ENCODE results near the gene DOP1A. TPM values are rescaled to one million over a fixed set of nuclear protein-coding genes. Genes with fewer than 3 reads are reported as not detected.
A peak's percentile ranks its signal among the peaks of the same experiment; 100 is the strongest.

DOP1A gene
- total RNA-seq, 1 experiment from 2014 or later, result 5.5 TPM

DNA sequence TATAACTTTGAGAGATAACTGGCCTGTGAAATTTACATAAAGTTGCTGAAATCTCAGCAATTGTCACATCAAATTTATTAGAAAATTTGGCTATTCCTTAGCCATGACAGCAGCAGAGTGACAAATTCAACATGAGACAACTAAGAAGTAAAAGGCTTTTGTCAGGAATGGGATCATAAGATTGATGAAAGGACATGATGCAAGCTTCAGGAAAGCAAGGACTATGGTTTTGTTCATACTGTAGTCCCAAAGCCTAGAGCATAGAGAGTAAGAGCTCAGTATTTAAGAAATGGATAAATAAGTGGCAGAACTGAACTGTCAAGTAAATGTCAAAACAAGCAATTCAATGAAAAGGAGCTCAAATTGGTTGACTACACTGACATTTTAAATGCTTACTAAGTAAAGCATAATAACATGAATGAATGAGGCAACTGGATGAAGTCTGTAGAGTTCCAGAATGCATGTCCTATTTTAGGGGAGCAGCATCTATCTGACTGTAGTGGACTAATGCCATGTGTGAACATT is 113.0 kb downstream of the DOP1A start:
- Histone ChIP-seq H3K4me2 (ENCODE audit: low read length) (no peak overlapping the region), H3F3A (ENCODE audit: low read length, unreplicated experiment) (peaks cover 5% of the 10 kb centered on the region), H3K4me3 (ENCODE audit: low read length) (no peak overlapping the region), H3K79me2 (ENCODE audit: low read length) (no peaks in the 10 kb centered on the region; the same call in 1 of the 2 replicates), H4K20me1 (ENCODE audit: low read length) (no peaks in the 10 kb centered on the region), H3K9me3 (ENCODE audit: low read length) (no peaks in the 10 kb centered on the region), H3K27ac (ENCODE audit: low read length) (no peak overlapping the region), H3K27me3 (ENCODE audit: low read length) (no peaks in the 10 kb centered on the region), H3K9ac (ENCODE audit: low read length) (no peak overlapping the region), H3K36me3 (ENCODE audit: low read depth, low read length) (peaks cover 32% of the 10 kb centered on the region), H3K9me2 (replicated peaks; ENCODE audit: low read length) (no peaks in the 10 kb centered on the region), H3K4me1 (ENCODE audit: insufficient read depth, low read length) (peaks cover 28% of the 10 kb centered on the region), H2AFZ (ENCODE audit: low read length) (no peak overlapping the region)
- ChIA-PET POLR2A (ENCODE audit: unreplicated experiment) (no interaction called here), CTCF (no interaction called here)
- TF ChIP-seq EZH2phosphoT487 (IDR thresholded peaks at IDR 0.05; ENCODE audit: borderline replicate concordance, low read length), result no peak
- TF ChIP-seq EZH2 (IDR thresholded peaks at IDR 0.05; ENCODE audit: low read length, unreplicated experiment), result no peak
- TF ChIP-seq CTCF (conservative IDR thresholded peaks at IDR 0.05; ENCODE audit: low read depth, low read length), result no peak
- intact Hi-C loops (cut with micrococcal nuclease), result no loop called here
- no TSS peak for BruUV-seq (replicated peaks)
- ATAC-seq (no peak), DNase-seq (no peak)

DNA sequence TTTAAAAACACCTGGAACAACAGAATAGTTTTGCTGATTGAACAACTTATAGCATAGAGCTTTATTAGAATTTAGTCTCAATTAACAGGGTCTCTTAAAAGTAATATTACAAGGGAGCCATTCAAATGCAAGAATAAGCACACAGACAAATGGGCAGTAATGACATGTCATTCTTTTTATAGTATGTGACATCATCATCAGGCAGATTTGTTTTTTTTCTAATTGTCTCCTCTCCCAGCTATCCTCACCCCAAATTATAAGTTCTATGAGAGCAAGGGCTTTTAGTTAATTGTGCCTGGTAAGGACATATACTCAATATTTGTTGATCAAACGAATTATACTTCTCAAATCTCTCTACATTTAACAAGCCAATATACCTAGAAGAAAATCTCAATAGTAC is 114.6 kb downstream of the DOP1A start:
- no peak for TF ChIP-seq EZH2phosphoT487 (IDR thresholded peaks at IDR 0.05; ENCODE audit: borderline replicate concordance, low read length)
- TF ChIP-seq EZH2 (IDR thresholded peaks at IDR 0.05; ENCODE audit: low read length, unreplicated experiment), result no peak
- TF ChIP-seq CTCF (conservative IDR thresholded peaks at IDR 0.05; ENCODE audit: low read depth, low read length), result no peak
- no peak for DNase-seq
- Histone ChIP-seq H3K9me3 (ENCODE audit: low read length) (no peaks in the 10 kb centered on the region), H3K9ac (ENCODE audit: low read length) (no peak overlapping the region), H3K36me3 (ENCODE audit: low read depth, low read length) (peaks cover 34% of the 10 kb centered on the region), H3K9me2 (replicated peaks; ENCODE audit: low read length) (no peaks in the 10 kb centered on the region), H3K27ac (ENCODE audit: low read length) (no peak overlapping the region), H3K27me3 (ENCODE audit: low read length) (no peaks in the 10 kb centered on the region), H3K4me1 (ENCODE audit: insufficient read depth, low read length) (peaks cover 28% of the 10 kb centered on the region), H3K79me2 (ENCODE audit: low read length) (no peaks in the 10 kb centered on the region; the same call in 1 of the 2 replicates), H4K20me1 (ENCODE audit: low read length) (no peaks in the 10 kb centered on the region), H3F3A (ENCODE audit: low read length, unreplicated experiment) (peaks cover 5% of the 10 kb centered on the region), H3K4me3 (ENCODE audit: low read length) (no peak overlapping the region), H3K4me2 (ENCODE audit: low read length) (no peak overlapping the region), H2AFZ (ENCODE audit: low read length) (no peak overlapping the region)
- intact Hi-C loops (cut with micrococcal nuclease), result no loop called here
- ChIA-PET CTCF (no interaction called here), POLR2A (ENCODE audit: unreplicated experiment) (no interaction called here)
- ATAC-seq, result no peak
- BruUV-seq (replicated peaks), result no TSS peak

DNA sequence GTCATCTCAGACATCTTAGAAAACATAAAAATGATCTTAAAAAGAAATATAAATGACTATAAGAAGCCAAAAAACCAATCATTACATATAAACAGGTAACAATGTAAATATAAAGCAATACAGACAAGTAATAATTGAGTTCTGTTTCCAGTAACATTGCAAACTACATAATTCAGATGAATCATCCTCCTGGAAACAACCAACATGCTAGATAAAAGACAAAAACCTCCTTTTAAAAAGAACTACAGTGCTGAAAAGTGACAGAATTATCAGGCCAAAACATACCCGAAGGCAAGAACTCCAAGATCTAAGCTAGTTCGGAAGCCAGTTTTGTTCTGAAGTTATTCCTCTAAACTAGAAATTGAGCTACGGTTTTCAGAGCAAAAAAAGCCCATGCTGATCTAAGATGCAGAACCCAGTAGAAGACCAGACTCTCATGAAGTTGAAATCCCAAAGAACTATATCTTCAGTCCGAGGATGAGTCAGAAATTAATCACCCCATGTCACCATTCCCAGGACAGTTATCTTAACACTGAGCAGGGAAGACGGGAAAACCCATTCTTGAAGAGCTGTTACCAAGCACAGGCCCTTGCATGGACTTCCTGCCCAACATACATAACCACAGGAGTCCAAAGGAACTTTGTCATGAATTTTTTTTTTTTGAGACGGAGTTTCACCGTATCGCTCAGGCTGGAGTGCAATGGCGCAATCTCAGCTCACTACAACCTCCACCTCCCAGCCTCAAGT is 115.8 kb downstream of the DOP1A start:
- Histone ChIP-seq H3K4me2 (ENCODE audit: low read length) (peak overlapping the region; percentile 62), H2AFZ (ENCODE audit: low read length) (no peak overlapping the region), H3K9ac (ENCODE audit: low read length) (no peak overlapping the region), H3K4me1 (ENCODE audit: insufficient read depth, low read length) (peaks cover 28% of the 10 kb centered on the region), H3K9me2 (replicated peaks; ENCODE audit: low read length) (no peaks in the 10 kb centered on the region), H3K9me3 (ENCODE audit: low read length) (no peaks in the 10 kb centered on the region), H3K27ac (ENCODE audit: low read length) (peak overlapping the region; percentile 66), H3K79me2 (ENCODE audit: low read length) (no peaks in the 10 kb centered on the region; the same call in 1 of the 2 replicates), H3K4me3 (ENCODE audit: low read length) (no peak overlapping the region), H4K20me1 (ENCODE audit: low read length) (no peaks in the 10 kb centered on the region), H3F3A (ENCODE audit: low read length, unreplicated experiment) (peaks cover 5% of the 10 kb centered on the region), H3K27me3 (ENCODE audit: low read length) (no peaks in the 10 kb centered on the region), H3K36me3 (ENCODE audit: low read depth, low read length) (peaks cover 34% of the 10 kb centered on the region)
- ATAC-seq (peak; percentile 98), DNase-seq (peak; percentile 79)
- no peak for TF ChIP-seq EZH2 (IDR thresholded peaks at IDR 0.05; ENCODE audit: low read length, unreplicated experiment)
- TF ChIP-seq CTCF (conservative IDR thresholded peaks at IDR 0.05; ENCODE audit: low read depth, low read length), result no peak
- no peak for TF ChIP-seq EZH2phosphoT487 (IDR thresholded peaks at IDR 0.05; ENCODE audit: borderline replicate concordance, low read length)
- ChIA-PET CTCF (no interaction called here), POLR2A (ENCODE audit: unreplicated experiment) (no interaction called here)
- BruUV-seq (replicated peaks), result no TSS peak
- intact Hi-C loops (cut with micrococcal nuclease), result loop anchor here (1.0 kb wide), 1 partner anchor 9 kb away; no protein-coding TSS in a partner anchor

Measured in PC-3 (cell line).